ENCODE measurements around the gene RASD1. TPM values are rescaled to one million over a fixed set of nuclear protein-coding genes. Genes with fewer than 3 reads are reported as not detected.
"Not testable (repeated sequence)": the region's sequence is repeated elsewhere in the genome, so short reads cannot be mapped to it uniquely, and the experiment has no call there.

The RASD1 gene
- total and polyA plus RNA-seq, 2 experiments from 2014 or later, result 1.2 to 2.2 TPM

GRCh38 chr17:17455173-17455572 is 41.0 kb downstream of the RASD1 start:
- no peak overlapping the region for H3K27ac ChIP-seq
- no peak for DNase-seq
- in situ Hi-C loops (cut with MboI), result no loop called here
- no peaks in the 10 kb centered on the region for H3K9me2 ChIP-seq (ENCODE audit: insufficient read depth)
- H4K20me1 ChIP-seq (ENCODE audit: insufficient read depth), result no peaks in the 10 kb centered on the region
- H3K36me3 ChIP-seq (ENCODE audit: low read depth), result no peaks in the 10 kb centered on the region
- WGBS, 2 experiments (ENCODE audit: low coverage in 1 of 2, low lambda C conversion rate in 2 of 2, missing lambda C conversion rate in 2 of 2), result 84 to 90% methylated on average over 4 of the region's 4 CpGs
- no peak overlapping the region for H3K4me3 ChIP-seq
- H3K79me2 ChIP-seq (ENCODE audit: insufficient read depth), result no peaks in the 10 kb centered on the region
- no peaks in the 10 kb centered on the region for H3F3A ChIP-seq (ENCODE audit: insufficient read depth)
- no peak overlapping the region for H3K4me2 ChIP-seq (ENCODE audit: unreplicated experiment)
- no peaks in the 10 kb centered on the region for H3K27me3 ChIP-seq (replicated peaks; ENCODE audit: insufficient read depth)
- no peak overlapping the region for H3K9ac ChIP-seq
- no peak overlapping the region for H2AFZ ChIP-seq
- H3K9me3 ChIP-seq (ENCODE audit: low read depth), result no peaks in the 10 kb centered on the region
- TF ChIP-seq EZH2 (IDR thresholded peaks at IDR 0.05; ENCODE audit: insufficient read depth, poor library complexity, severe bottlenecking), result no peak
- no peak for TF ChIP-seq EZH2phosphoT487 (IDR thresholded peaks at IDR 0.05; ENCODE audit: insufficient read depth, low read depth)
- no peaks in the 10 kb centered on the region for H3K4me1 ChIP-seq (ENCODE audit: insufficient read depth)

- H4K20me1 ChIP-seq (ENCODE audit: insufficient read depth); H3K9me2 ChIP-seq (ENCODE audit: insufficient read depth); H3K79me2 ChIP-seq (ENCODE audit: insufficient read depth); H3F3A ChIP-seq (ENCODE audit: insufficient read depth); in situ Hi-C loops (cut with MboI); H3K4me2 ChIP-seq (ENCODE audit: unreplicated experiment); H2AFZ ChIP-seq; H3K9ac ChIP-seq; H3K4me1 ChIP-seq (ENCODE audit: insufficient read depth); H3K9me3 ChIP-seq (ENCODE audit: low read depth); H3K27ac ChIP-seq; H3K27me3 ChIP-seq (replicated peaks; ENCODE audit: insufficient read depth); DNase-seq; H3K36me3 ChIP-seq (ENCODE audit: low read depth); H3K4me3 ChIP-seq: not testable (repeated sequence)
- 0 to 6% methylated on average over 1 of the region's 1 CpG for WGBS, 2 experiments (ENCODE audit: low coverage in 1 of 2, low lambda C conversion rate in 2 of 2, missing lambda C conversion rate in 2 of 2)
Observed at GRCh38 chr17:17454700-17455099, 41.5 kb downstream of the RASD1 start.

GRCh38 chr17:17454276-17454675 is 41.9 kb downstream of the RASD1 start:
- Histone ChIP-seq H3K4me2 (ENCODE audit: unreplicated experiment) (no peak overlapping the region), H3K79me2 (ENCODE audit: insufficient read depth) (no peaks in the 10 kb centered on the region), H3K27ac (no peak overlapping the region), H3K27me3 (replicated peaks; ENCODE audit: insufficient read depth) (no peaks in the 10 kb centered on the region), H3F3A (ENCODE audit: insufficient read depth) (no peaks in the 10 kb centered on the region), H3K9me2 (ENCODE audit: insufficient read depth) (no peaks in the 10 kb centered on the region), H3K9me3 (ENCODE audit: low read depth) (no peaks in the 10 kb centered on the region), H3K9ac (no peak overlapping the region), H3K4me1 (ENCODE audit: insufficient read depth) (no peaks in the 10 kb centered on the region), H3K36me3 (ENCODE audit: low read depth) (no peaks in the 10 kb centered on the region), H2AFZ (no peak overlapping the region), H4K20me1 (ENCODE audit: insufficient read depth) (no peaks in the 10 kb centered on the region), H3K4me3 (no peak overlapping the region)
- no peak for TF ChIP-seq EZH2phosphoT487 (IDR thresholded peaks at IDR 0.05; ENCODE audit: insufficient read depth, low read depth)
- TF ChIP-seq EZH2 (IDR thresholded peaks at IDR 0.05; ENCODE audit: insufficient read depth, poor library complexity, severe bottlenecking), result no peak
- no peak for DNase-seq
- WGBS, 2 experiments (ENCODE audit: low coverage in 1 of 2, low lambda C conversion rate in 2 of 2, missing lambda C conversion rate in 2 of 2), result 100% methylated on average over 1 of the region's 1 CpG
- in situ Hi-C loops (cut with MboI), result no loop called here

- H3K4me3 ChIP-seq, result no peak overlapping the region
- H4K20me1 ChIP-seq (ENCODE audit: insufficient read depth), result no peaks in the 10 kb centered on the region
- H3K4me2 ChIP-seq (ENCODE audit: unreplicated experiment), result no peak overlapping the region
- WGBS, 2 experiments (ENCODE audit: low coverage in 1 of 2, low lambda C conversion rate in 2 of 2, missing lambda C conversion rate in 2 of 2), result 70 to 77% methylated on average over 9 of the region's 9 CpGs
- no peak overlapping the region for H3K27ac ChIP-seq
- H3K9ac ChIP-seq, result no peak overlapping the region
- H3K36me3 ChIP-seq (ENCODE audit: low read depth), result no peaks in the 10 kb centered on the region
- H3K9me2 ChIP-seq (ENCODE audit: insufficient read depth), result no peaks in the 10 kb centered on the region
- H3F3A ChIP-seq (ENCODE audit: insufficient read depth), result peaks cover 2% of the 10 kb centered on the region; the same call in 1 of the 2 replicates
- no peaks in the 10 kb centered on the region for H3K79me2 ChIP-seq (ENCODE audit: insufficient read depth)
- in situ Hi-C loops (cut with MboI), result no loop called here
- no peak for DNase-seq
- H3K27me3 ChIP-seq (replicated peaks; ENCODE audit: insufficient read depth), result no peaks in the 10 kb centered on the region
- TF ChIP-seq EZH2 (IDR thresholded peaks at IDR 0.05; ENCODE audit: insufficient read depth, poor library complexity, severe bottlenecking) (no peak), EZH2phosphoT487 (IDR thresholded peaks at IDR 0.05; ENCODE audit: insufficient read depth, low read depth) (no peak)
- H3K9me3 ChIP-seq (ENCODE audit: low read depth), result no peaks in the 10 kb centered on the region
- no peak overlapping the region for H2AFZ ChIP-seq
- no peaks in the 10 kb centered on the region for H3K4me1 ChIP-seq (ENCODE audit: insufficient read depth)
Observed at GRCh38 chr17:17453088-17453487, 43.1 kb downstream of the RASD1 start.

- Histone ChIP-seq H3K27ac (no peak overlapping the region), H3K4me3 (no peak overlapping the region), H3K36me3 (ENCODE audit: low read depth) (no peaks in the 10 kb centered on the region), H3K79me2 (ENCODE audit: insufficient read depth) (no peaks in the 10 kb centered on the region), H2AFZ (no peak overlapping the region), H3K4me2 (ENCODE audit: unreplicated experiment) (no peak overlapping the region), H3K9me2 (ENCODE audit: insufficient read depth) (no peaks in the 10 kb centered on the region), H3K9ac (no peak overlapping the region), H3K4me1 (ENCODE audit: insufficient read depth) (peaks cover 18% of the 10 kb centered on the region), H3F3A (ENCODE audit: insufficient read depth) (peaks cover 34% of the 10 kb centered on the region), H3K27me3 (replicated peaks; ENCODE audit: insufficient read depth) (no peaks in the 10 kb centered on the region), H4K20me1 (ENCODE audit: insufficient read depth) (no peaks in the 10 kb centered on the region), H3K9me3 (ENCODE audit: low read depth) (no peaks in the 10 kb centered on the region)
- in situ Hi-C loops (cut with MboI), result no loop called here
- whole genome bisulfite sequencing, 2 experiments (ENCODE audit: low coverage in 1 of 2, low lambda C conversion rate in 2 of 2, missing lambda C conversion rate in 2 of 2), result 93 to 95% methylated on average over 4 of the region's 4 CpGs
- no peak for TF ChIP-seq EZH2 (IDR thresholded peaks at IDR 0.05; ENCODE audit: insufficient read depth, poor library complexity, severe bottlenecking)
- no peak for TF ChIP-seq EZH2phosphoT487 (IDR thresholded peaks at IDR 0.05; ENCODE audit: insufficient read depth, low read depth)
- DNase-seq, result no peak
Observed at GRCh38 chr17:17448723-17449122, 47.5 kb downstream of the RASD1 start.
